PC-9 (cell line): Measurements from ENCODE around the gene LRP1B.

Experiments used
- CTCF ChIP-seq: fragments of 200-600 bp; sonication (generic); conservative IDR thresholded peaks from 2 replicates; pipeline ENCODE4 v1.6.1; 2017; ENCODE audit warnings: mixed run types, antibody characterized with exemption, mild to moderate bottlenecking, moderate library complexity
- EZH2 ChIP-seq: fragments of 200-600 bp; sonication (generic); IDR thresholded peaks from 2 replicates; pipeline ENCODE4 v1.8.0; 2017; ENCODE audit warnings: antibody characterized with exemption, low read depth

GRCh38 chr2:141524777-141525176 lies 606.0 kb downstream of the LRP1B start:
- TF ChIP-seq CTCF (no peak), EZH2 (no peak)
